ENCODE results near the gene EPHB4.

The EPHB4 gene

GRCh38 chr7:100852048-100852872, 24.9 kb upstream of the EPHB4 start, which contains the start of gene SLC12A9:
Gene SLC12A9, plus strand, starts transcription at chr7:100852713. Its CDS starts 1,485 bp downstream, at chr7:100854198.
- no peaks in the 10 kb centered on the region for H3K9me3 ChIP-seq (ENCODE audit: control insufficient read depth, insufficient read depth, low read length)
- peaks cover 3% of the 10 kb centered on the region; the same call in 1 of the 2 replicates for H3K36me3 ChIP-seq (ENCODE audit: control insufficient read depth, insufficient read depth, low read length)
- peak within 1 kb of the TSS; percentile 94 for H3K4me3 ChIP-seq (ENCODE audit: low read depth, low read length)
- no peaks in the 10 kb centered on the region for H3K27me3 ChIP-seq (ENCODE audit: control insufficient read depth, insufficient read depth, low read length)
- no peaks in the 10 kb centered on the region for H3K4me1 ChIP-seq (ENCODE audit: control insufficient read depth, insufficient read depth, low read length)
- H3K27ac ChIP-seq (ENCODE audit: low read depth, low read length) = peak within 1 kb of the TSS; percentile 79
- H3K9ac ChIP-seq (ENCODE audit: low read depth, low read length) = peak within 1 kb of the TSS; percentile 56

DNA sequence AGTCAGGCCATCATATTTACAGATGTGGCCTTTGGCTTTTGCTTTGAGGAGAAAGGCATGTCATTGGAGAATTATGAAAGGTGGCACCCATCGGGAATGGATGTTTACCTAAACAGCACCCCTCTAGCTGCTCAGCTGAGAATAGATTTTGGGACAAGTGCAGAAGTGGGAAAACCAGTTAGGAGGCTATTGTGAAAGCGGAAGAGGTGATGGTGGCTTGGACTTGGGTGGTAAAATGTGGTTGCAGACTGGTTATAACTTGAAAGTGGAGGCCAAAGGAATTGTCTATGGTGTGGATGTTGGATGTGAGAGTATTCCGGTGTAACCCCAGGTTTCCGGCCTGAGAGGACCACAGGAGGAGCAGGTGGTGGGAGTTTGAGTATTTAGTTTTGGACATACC, 20.0 kb upstream of the EPHB4 start:
- no peaks in the 10 kb centered on the region for H3K27me3 ChIP-seq (ENCODE audit: control insufficient read depth, insufficient read depth, low read length)
- no peak overlapping the region for H3K9ac ChIP-seq (ENCODE audit: low read depth, low read length)
- H3K36me3 ChIP-seq (ENCODE audit: control insufficient read depth, insufficient read depth, low read length) = no peaks in the 10 kb centered on the region
- H3K4me1 ChIP-seq (ENCODE audit: control insufficient read depth, insufficient read depth, low read length) = no peaks in the 10 kb centered on the region
- no peaks in the 10 kb centered on the region for H3K9me3 ChIP-seq (ENCODE audit: control insufficient read depth, insufficient read depth, low read length)
- H3K27ac ChIP-seq (ENCODE audit: low read depth, low read length) = no peak overlapping the region
- H3K4me3 ChIP-seq (ENCODE audit: low read depth, low read length) = no peak overlapping the region

DNA sequence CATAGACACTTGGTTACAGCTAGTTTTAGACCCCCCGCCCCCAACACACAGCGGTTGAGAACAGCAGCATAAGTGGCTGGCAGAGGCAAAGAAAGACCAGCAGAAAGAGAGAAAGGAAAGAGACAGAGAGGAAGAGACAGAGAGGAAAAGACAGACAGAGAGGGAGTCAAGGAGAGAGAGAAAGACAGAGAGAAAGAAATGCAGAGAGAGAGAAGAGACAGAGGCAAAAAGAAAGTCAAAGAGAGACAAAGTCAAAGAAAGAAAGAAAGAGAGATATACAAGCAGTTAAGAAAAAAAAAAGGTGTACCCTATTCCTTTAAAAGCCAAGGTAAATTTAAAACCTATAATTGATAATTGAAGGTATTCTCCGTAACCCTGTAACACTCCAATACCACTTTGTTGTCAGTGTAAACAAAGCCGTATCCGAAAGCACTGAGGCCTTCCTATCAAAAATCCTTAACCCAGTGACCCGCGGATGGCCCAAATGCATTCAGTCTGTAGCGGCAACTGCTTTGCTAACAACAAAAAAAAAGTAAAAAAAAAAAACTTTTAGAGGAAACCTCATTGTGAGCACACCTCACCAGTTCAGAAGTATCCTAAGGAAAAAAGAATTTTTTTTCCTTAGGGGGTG, 13.3 kb upstream of the EPHB4 start:
- Histone ChIP-seq H3K4me1 (ENCODE audit: control insufficient read depth, insufficient read depth, low read length) (peaks cover 21% of the 10 kb centered on the region), H3K27ac (ENCODE audit: low read depth, low read length) (peak overlapping the region; percentile 46), H3K4me3 (ENCODE audit: low read depth, low read length) (no peak overlapping the region), H3K9me3 (ENCODE audit: control insufficient read depth, insufficient read depth, low read length) (no peaks in the 10 kb centered on the region), H3K9ac (ENCODE audit: low read depth, low read length) (no peak overlapping the region), H3K36me3 (ENCODE audit: control insufficient read depth, insufficient read depth, low read length) (no peaks in the 10 kb centered on the region), H3K27me3 (ENCODE audit: control insufficient read depth, insufficient read depth, low read length) (no peaks in the 10 kb centered on the region)

GRCh38 chr7:100839361-100839760, 12.0 kb upstream of the EPHB4 start:
- no peaks in the 10 kb centered on the region for H3K9me3 ChIP-seq (ENCODE audit: control insufficient read depth, insufficient read depth, low read length)
- H3K36me3 ChIP-seq (ENCODE audit: control insufficient read depth, insufficient read depth, low read length) = no peaks in the 10 kb centered on the region
- H3K27ac ChIP-seq (ENCODE audit: low read depth, low read length) = no peak overlapping the region
- peaks cover 23% of the 10 kb centered on the region for H3K4me1 ChIP-seq (ENCODE audit: control insufficient read depth, insufficient read depth, low read length)
- no peak overlapping the region for H3K9ac ChIP-seq (ENCODE audit: low read depth, low read length)
- H3K27me3 ChIP-seq (ENCODE audit: control insufficient read depth, insufficient read depth, low read length) = no peaks in the 10 kb centered on the region
- H3K4me3 ChIP-seq (ENCODE audit: low read depth, low read length) = no peak overlapping the region

- Histone ChIP-seq H3K27ac (ENCODE audit: low read depth, low read length) (peak overlapping the region; percentile 98), H3K4me3 (ENCODE audit: low read depth, low read length) (peak overlapping the region; percentile 56), H3K27me3 (ENCODE audit: control insufficient read depth, insufficient read depth, low read length) (no peaks in the 10 kb centered on the region), H3K9me3 (ENCODE audit: control insufficient read depth, insufficient read depth, low read length) (no peaks in the 10 kb centered on the region), H3K9ac (ENCODE audit: low read depth, low read length) (peak overlapping the region; percentile 87), H3K36me3 (ENCODE audit: control insufficient read depth, insufficient read depth, low read length) (no peaks in the 10 kb centered on the region), H3K4me1 (ENCODE audit: control insufficient read depth, insufficient read depth, low read length) (peaks cover 23% of the 10 kb centered on the region)
Observed at GRCh38 chr7:100837099-100837836, 9.9 kb upstream of the EPHB4 start.

GRCh38 chr7:100836812-100837098, 9.4 kb upstream of the EPHB4 start:
- Histone ChIP-seq H3K9me3 (ENCODE audit: control insufficient read depth, insufficient read depth, low read length) (no peaks in the 10 kb centered on the region), H3K27ac (ENCODE audit: low read depth, low read length) (peak overlapping the region; percentile 98), H3K27me3 (ENCODE audit: control insufficient read depth, insufficient read depth, low read length) (no peaks in the 10 kb centered on the region), H3K4me1 (ENCODE audit: control insufficient read depth, insufficient read depth, low read length) (peaks cover 23% of the 10 kb centered on the region), H3K9ac (ENCODE audit: low read depth, low read length) (peak overlapping the region; percentile 87), H3K36me3 (ENCODE audit: control insufficient read depth, insufficient read depth, low read length) (no peaks in the 10 kb centered on the region), H3K4me3 (ENCODE audit: low read depth, low read length) (peak overlapping the region; percentile 56)

GRCh38 chr7:100835903-100836811, 8.8 kb upstream of the EPHB4 start:
- H3K4me1 ChIP-seq (ENCODE audit: control insufficient read depth, insufficient read depth, low read length) = peaks cover 22% of the 10 kb centered on the region
- H3K4me3 ChIP-seq (ENCODE audit: low read depth, low read length) = peak overlapping the region; percentile 44
- H3K9me3 ChIP-seq (ENCODE audit: control insufficient read depth, insufficient read depth, low read length) = no peaks in the 10 kb centered on the region
- H3K27me3 ChIP-seq (ENCODE audit: control insufficient read depth, insufficient read depth, low read length) = no peaks in the 10 kb centered on the region
- no peaks in the 10 kb centered on the region for H3K36me3 ChIP-seq (ENCODE audit: control insufficient read depth, insufficient read depth, low read length)
- H3K9ac ChIP-seq (ENCODE audit: low read depth, low read length) = peak overlapping the region; percentile 54
- H3K27ac ChIP-seq (ENCODE audit: low read depth, low read length) = peak overlapping the region; percentile 98

GRCh38 chr7:100832281-100832633, 4.9 kb upstream of the EPHB4 start:
- H3K36me3 ChIP-seq (ENCODE audit: control insufficient read depth, insufficient read depth, low read length) = no peaks in the 10 kb centered on the region
- H3K27ac ChIP-seq (ENCODE audit: low read depth, low read length) = no peak overlapping the region
- peaks cover 8% of the 10 kb centered on the region for H3K4me1 ChIP-seq (ENCODE audit: control insufficient read depth, insufficient read depth, low read length)
- no peak overlapping the region for H3K4me3 ChIP-seq (ENCODE audit: low read depth, low read length)
- H3K27me3 ChIP-seq (ENCODE audit: control insufficient read depth, insufficient read depth, low read length) = no peaks in the 10 kb centered on the region
- H3K9ac ChIP-seq (ENCODE audit: low read depth, low read length) = no peak overlapping the region
- no peaks in the 10 kb centered on the region for H3K9me3 ChIP-seq (ENCODE audit: control insufficient read depth, insufficient read depth, low read length)

GRCh38 chr7:100830396-100830795, 3.1 kb upstream of the EPHB4 start:
- no peaks in the 10 kb centered on the region for H3K27me3 ChIP-seq (ENCODE audit: control insufficient read depth, insufficient read depth, low read length)
- peaks cover 6% of the 10 kb centered on the region; the same call in 1 of the 2 replicates for H3K4me1 ChIP-seq (ENCODE audit: control insufficient read depth, insufficient read depth, low read length)
- no peak overlapping the region for H3K4me3 ChIP-seq (ENCODE audit: low read depth, low read length)
- no peaks in the 10 kb centered on the region for H3K36me3 ChIP-seq (ENCODE audit: control insufficient read depth, insufficient read depth, low read length)
- no peak overlapping the region for H3K27ac ChIP-seq (ENCODE audit: low read depth, low read length)
- H3K9ac ChIP-seq (ENCODE audit: low read depth, low read length) = no peak overlapping the region
- no peaks in the 10 kb centered on the region for H3K9me3 ChIP-seq (ENCODE audit: control insufficient read depth, insufficient read depth, low read length)

- Histone ChIP-seq H3K36me3 (ENCODE audit: control insufficient read depth, insufficient read depth, low read length) (peaks cover 11% of the 10 kb centered on the region), H3K4me1 (ENCODE audit: control insufficient read depth, insufficient read depth, low read length) (peaks cover 11% of the 10 kb centered on the region; the same call in 1 of the 2 replicates), H3K27ac (ENCODE audit: low read depth, low read length) (no peak overlapping the region), H3K4me3 (ENCODE audit: low read depth, low read length) (no peak overlapping the region), H3K9me3 (ENCODE audit: control insufficient read depth, insufficient read depth, low read length) (no peaks in the 10 kb centered on the region), H3K9ac (ENCODE audit: low read depth, low read length) (no peak overlapping the region), H3K27me3 (ENCODE audit: control insufficient read depth, insufficient read depth, low read length) (no peaks in the 10 kb centered on the region)
Observed at GRCh38 chr7:100829150-100829716, 1.9 kb upstream of the EPHB4 start.
